AG08395 (cell line): Measurements from ENCODE around the gene TFB1M.
A peak's percentile ranks its signal among the peaks of the same experiment; 100 is the strongest.
"Not testable (repeated sequence)": the region's sequence is repeated elsewhere in the genome, so short reads cannot be mapped to it uniquely, and the experiment has no call there.

Experiments used
- DNase-seq: peaks from one replicate; pipeline ENCODE4 v3.0.0; 2012; ENCODE audit warnings: mixed read lengths, low spot score

TFB1M gene

GRCh38 chr6:155314092-155314772 lies at the start of gene TFB1M:
TSS of gene TFB1M (minus strand) at chr6:155314484. CDS start at chr6:155314428, 56 bp downstream.
- peak; percentile 96 for DNase-seq

- DNase-seq: not testable (repeated sequence)
Measured at GRCh38 chr6:155364021-155364420, 49.7 kb upstream of the TFB1M start.

- not testable (repeated sequence) for DNase-seq
Measured at GRCh38 chr6:155362968-155363632, 48.8 kb upstream of the TFB1M start.

GRCh38 chr6:155354167-155354566 lies 39.9 kb upstream of the TFB1M start:
- no peak for DNase-seq

GRCh38 chr6:155352811-155353210 lies 38.5 kb upstream of the TFB1M start:
- DNase-seq: peak; percentile 87

GRCh38 chr6:155352130-155352420 lies 37.8 kb upstream of the TFB1M start:
- no peak for DNase-seq

GRCh38 chr6:155351273-155352129 lies 37.2 kb upstream of the TFB1M start:
- DNase-seq: no peak

- no peak for DNase-seq
Measured at GRCh38 chr6:155349956-155350355, 35.7 kb upstream of the TFB1M start.

GRCh38 chr6:155349129-155349528 lies 34.8 kb upstream of the TFB1M start:
- DNase-seq: peak; percentile 56

GRCh38 chr6:155347800-155348199 lies 33.5 kb upstream of the TFB1M start:
- no peak for DNase-seq

GRCh38 chr6:155346957-155347356 lies 32.7 kb upstream of the TFB1M start:
- no peak for DNase-seq

GRCh38 chr6:155344341-155345006 lies 30.2 kb upstream of the TFB1M start:
- DNase-seq: no peak

GRCh38 chr6:155341130-155341828 lies 27.0 kb upstream of the TFB1M start:
- DNase-seq: peak; percentile 66

GRCh38 chr6:155340464-155341129 lies 26.3 kb upstream of the TFB1M start:
- DNase-seq: peak; percentile 66

GRCh38 chr6:155339929-155340328 lies 25.6 kb upstream of the TFB1M start:
- not testable (repeated sequence) for DNase-seq

GRCh38 chr6:155338237-155338636 lies 24.0 kb upstream of the TFB1M start:
- not testable (repeated sequence) for DNase-seq

GRCh38 chr6:155335265-155335664 lies 21.0 kb upstream of the TFB1M start:
- DNase-seq: no peak

- DNase-seq: not testable (repeated sequence)
Measured at GRCh38 chr6:155334073-155334472, 19.8 kb upstream of the TFB1M start.

- no peak for DNase-seq
Measured at GRCh38 chr6:155333414-155333813, 19.1 kb upstream of the TFB1M start.

GRCh38 chr6:155330922-155331321 lies 16.6 kb upstream of the TFB1M start:
- no peak for DNase-seq

GRCh38 chr6:155330133-155330734 lies 15.9 kb upstream of the TFB1M start:
- DNase-seq: no peak
